22Rv1 (cell line): Measurements from ENCODE around the gene GSS.
A peak's percentile ranks its signal among the peaks of the same experiment; 100 is the strongest.
"Not testable (repeated sequence)": the region's sequence is repeated elsewhere in the genome, so short reads cannot be mapped to it uniquely, and the experiment has no call there.

Experiments
- H3K27ac ChIP-seq: fragments of 450-650 bp; 2 replicates; pipeline ENCODE4 v1.5.1; 2017
- ZFX ChIP-seq: fragments of 450-650 bp; IDR thresholded peaks from 2 replicates; pipeline ENCODE4 v1.6.1; 2017; ENCODE audit warnings: antibody characterized with exemption, borderline replicate concordance
- TF ChIP-seq, protein P1 (sequence below): fragments of 450-650 bp; IDR thresholded peaks from 2 replicates; pipeline ENCODE4 v1.5.1; 2017; ENCODE audit warnings: mild to moderate bottlenecking

The GSS gene

DNA sequence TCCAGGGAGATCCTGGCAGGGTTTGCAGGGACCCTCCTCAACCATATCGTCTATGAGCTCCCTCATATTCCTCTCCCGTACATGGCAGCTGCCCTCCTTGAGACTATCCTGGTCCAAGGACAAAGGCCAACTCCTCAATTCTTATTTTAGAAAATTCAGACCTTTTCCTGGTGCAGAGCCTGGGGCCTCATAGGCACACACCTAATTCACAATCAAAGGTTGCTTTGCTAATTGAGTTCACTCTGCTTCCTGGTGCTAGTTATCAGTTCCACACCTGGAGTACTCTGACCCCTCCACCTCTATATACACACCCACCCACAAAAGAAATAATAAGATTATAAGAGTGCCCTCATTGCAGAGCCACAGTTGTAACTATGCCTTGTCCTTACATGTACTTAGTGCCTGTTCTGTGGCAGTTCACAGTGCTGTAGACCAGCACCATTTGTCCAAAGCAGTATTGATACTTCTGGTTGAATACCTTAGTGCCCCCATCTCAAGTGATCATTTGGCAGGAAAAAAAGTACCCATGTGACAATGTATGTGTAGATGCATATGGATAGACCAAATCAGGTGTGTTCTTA is 38.7 kb downstream of the GSS start:
- TF ChIP-seq, protein P1, sequence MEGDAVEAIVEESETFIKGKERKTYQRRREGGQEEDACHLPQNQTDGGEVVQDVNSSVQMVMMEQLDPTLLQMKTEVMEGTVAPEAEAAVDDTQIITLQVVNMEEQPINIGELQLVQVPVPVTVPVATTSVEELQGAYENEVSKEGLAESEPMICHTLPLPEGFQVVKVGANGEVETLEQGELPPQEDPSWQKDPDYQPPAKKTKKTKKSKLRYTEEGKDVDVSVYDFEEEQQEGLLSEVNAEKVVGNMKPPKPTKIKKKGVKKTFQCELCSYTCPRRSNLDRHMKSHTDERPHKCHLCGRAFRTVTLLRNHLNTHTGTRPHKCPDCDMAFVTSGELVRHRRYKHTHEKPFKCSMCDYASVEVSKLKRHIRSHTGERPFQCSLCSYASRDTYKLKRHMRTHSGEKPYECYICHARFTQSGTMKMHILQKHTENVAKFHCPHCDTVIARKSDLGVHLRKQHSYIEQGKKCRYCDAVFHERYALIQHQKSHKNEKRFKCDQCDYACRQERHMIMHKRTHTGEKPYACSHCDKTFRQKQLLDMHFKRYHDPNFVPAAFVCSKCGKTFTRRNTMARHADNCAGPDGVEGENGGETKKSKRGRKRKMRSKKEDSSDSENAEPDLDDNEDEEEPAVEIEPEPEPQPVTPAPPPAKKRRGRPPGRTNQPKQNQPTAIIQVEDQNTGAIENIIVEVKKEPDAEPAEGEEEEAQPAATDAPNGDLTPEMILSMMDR = no peak
- TF ChIP-seq ZFX = no peak
- H3K27ac ChIP-seq = no peak overlapping the region

DNA sequence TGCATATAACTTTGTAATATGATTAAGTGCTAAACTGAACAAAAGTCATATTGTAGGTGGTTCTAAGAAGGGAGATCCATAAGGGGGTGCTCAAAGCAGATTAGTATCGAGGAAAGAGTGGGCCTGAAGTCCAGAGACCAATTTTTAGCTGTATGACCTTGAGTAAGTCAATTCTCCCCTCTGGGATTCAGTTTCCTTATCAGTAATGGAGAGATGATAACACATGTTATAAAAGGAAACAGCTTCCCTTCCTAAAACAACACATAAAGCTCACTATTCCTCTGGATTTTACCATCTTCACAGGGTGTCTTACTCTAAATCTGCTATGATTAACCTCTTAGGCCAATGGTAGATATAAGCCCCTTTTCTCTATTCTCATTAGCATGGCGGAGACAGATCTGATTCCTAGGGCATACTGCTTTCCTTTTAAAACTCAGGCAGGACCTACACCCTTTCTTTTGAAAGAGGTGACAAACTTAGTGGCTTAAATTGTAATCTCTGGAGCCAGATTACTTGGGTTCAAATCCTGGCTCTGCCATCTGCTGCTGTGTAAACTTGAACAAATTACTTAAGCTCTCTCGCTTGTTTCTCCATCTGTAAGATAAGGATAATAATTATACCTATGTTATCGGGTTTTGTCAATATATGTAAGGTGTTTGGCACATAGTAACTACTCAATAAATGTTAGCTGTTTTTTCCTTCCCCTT is 39.7 kb downstream of the GSS start:
- TF ChIP-seq, protein P1 = no peak
- no peak for TF ChIP-seq ZFX

DNA sequence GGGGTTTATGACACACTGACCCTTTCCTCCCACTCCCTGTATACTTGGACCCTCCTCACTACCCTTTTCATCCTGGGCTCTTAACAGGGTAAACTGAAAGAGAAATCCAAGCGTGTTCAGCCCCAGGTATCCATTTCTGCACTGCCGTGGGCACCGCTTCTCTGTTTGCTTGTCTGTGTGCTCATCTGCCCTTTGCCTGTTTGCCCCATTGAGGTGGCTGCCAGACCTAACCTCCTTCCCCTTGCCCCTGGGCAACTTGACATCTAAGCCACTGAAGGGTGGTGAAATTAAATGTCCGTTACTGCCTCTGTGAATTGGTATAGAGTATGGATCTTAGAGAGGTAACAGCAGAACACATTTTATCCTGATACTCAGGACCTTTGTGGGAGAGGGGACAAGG is 40.5 kb downstream of the GSS start:
- no peak for TF ChIP-seq ZFX
- TF ChIP-seq, protein P1 = no peak
- H3K27ac ChIP-seq = no peak overlapping the region

More for the DNA sequence above, 39.7 kb downstream of the GSS start:
- no peak overlapping the region for H3K27ac ChIP-seq

DNA sequence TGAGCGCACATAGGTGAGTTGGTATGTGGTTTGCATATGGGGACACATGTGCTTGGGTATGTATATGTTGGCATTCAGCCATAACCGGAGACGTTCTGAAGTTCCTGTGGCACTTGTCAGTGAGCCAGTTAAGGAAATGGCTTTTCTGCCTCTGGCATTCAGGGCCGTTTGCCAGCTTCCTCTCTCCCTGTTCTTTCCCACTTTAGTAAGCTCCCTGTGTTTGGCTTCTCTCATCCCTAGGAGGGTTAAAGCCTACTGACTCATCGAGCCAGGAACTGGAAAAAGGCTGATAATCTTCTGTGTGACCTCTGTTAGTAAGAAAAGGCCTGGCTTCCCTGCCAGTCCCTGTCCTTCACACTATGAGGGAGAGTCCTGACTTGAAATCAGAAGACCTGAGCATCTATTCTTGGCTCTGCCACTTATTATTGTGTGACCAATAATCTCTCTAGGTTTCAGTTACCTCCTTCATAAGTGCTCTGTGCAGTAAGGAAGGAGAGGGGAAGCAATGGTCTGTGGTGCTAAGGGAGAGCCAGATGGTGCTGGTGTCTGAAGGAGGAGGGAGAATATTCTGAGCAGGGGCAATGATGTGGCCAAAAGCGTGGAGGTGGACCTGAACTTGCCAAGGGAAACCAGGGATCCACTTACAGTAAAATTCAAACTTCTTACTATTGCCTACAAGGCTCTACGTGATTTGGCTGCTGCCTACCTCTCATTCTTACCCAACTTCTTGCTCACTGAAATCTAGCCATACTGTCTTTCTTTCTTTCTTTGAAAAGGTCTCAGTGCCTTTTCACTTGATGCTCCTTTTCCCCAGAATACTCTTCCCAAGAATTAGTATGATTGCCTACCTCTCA is 47.8 kb downstream of the GSS start:
- no peak for TF ChIP-seq ZFX
- TF ChIP-seq, protein P1 = no peak
- H3K27ac ChIP-seq = peak overlapping the region; percentile 89

DNA sequence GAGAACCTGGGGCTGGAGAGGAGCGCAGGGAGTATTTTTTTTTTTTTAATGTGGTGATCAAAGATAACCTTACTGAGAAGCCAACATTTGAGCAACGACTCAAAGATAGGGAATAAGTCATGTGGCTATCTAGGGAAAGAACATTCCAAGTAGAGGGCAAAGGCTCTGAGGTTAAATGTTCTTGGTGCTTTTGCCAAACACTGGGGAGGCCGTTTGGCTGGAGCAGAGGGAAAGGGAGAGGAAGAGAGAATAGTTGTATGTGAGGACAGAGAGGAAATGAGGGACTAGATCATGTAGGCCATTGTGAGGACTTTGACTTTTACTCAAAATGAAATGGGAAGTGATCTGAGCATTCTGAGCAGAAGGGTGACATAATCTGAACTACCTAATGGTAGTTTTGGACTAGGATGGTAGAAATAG is 51.4 kb downstream of the GSS start:
- TF ChIP-seq, protein P1 = no peak
- no peak for TF ChIP-seq ZFX
- no peak overlapping the region for H3K27ac ChIP-seq

DNA sequence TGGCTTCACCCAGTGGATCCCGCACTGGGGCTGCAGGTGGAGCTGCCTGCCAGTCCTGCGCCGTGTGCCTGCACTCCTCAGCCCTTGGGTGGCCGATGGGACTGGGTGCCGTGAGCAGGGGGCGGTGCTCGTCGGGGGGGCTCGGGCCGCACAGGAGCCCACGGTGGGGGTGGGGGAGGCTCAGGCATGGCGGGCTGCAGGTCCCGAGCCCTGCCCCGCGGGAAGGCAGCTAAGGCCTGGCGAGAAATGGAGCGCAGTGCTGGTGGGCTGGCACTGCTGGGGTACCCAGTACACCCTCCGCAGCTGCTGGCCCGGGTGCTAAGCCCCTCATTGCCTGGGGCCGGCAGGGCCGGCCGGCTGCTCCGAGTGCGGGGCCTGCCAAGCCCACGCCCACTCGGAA is 56.9 kb downstream of the GSS start:
- H3K27ac ChIP-seq = not testable (repeated sequence)

DNA sequence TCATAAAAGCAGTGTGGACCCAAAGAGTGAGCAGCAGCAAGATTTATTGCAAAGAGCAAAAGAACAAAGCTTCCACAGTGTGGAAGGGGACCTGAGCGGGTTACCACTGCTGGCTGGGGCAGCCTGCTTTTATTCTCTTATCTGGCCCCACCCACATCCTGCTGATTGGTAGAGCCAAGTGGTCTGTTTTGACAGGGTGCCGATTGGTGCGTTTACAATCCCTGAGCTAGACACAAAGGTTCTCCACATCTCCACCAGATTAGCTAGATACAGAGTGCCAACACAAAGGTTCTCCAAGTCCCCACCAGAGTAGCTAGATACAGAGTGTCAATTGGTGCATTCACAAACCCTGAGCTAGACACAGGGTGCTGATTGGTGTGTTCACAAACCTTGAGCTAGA is 57.5 kb downstream of the GSS start:
- H3K27ac ChIP-seq = not testable (repeated sequence)

DNA sequence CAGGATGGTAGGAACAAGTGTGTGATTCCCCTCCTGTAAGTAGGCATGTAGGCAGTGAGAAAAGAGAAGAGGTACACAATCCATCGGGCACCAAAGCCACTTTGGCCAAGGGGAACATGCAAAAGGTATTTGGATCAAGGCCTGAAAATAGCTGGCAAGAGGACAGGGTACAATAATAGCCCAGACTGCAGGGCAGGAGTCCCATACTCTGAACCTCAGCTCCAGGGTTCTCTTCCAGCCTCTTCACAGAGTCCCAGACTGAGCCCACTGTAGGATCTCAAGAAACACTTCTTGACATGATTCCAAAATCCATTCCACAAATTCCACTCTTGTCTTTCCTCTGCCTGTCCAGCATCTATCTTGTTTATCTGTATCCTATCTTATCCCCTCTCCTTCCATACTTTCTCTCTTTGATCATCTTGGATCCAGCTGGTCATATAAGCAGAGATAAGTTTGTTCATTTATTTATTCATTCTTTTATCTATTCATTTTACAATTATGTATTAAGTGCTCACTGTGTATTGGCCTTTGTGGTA is 59.5 kb downstream of the GSS start:
- H3K27ac ChIP-seq = no peak overlapping the region
- TF ChIP-seq, protein P1 = no peak
- TF ChIP-seq ZFX = no peak
